GM23338 (cell line): Measurements from ENCODE around the gene P2RY8.

Source experiments
- CREB1 ChIP-seq: fragments of 250-450 bp; sonication (Bioruptor Pico); IDR thresholded peaks from 2 replicates; pipeline ENCODE4 v1.5.0; 2020; ENCODE audit warnings: low read depth, mild to moderate bottlenecking, moderate library complexity
- EZH2 ChIP-seq: fragments of 200-600 bp; sonication (generic); IDR thresholded peaks from one replicate; pipeline ENCODE4 v1.8.0; 2017; ENCODE audit warnings: antibody characterized with exemption, mild to moderate bottlenecking, low read depth; ENCODE audit not compliant: unreplicated experiment
- JUNB ChIP-seq: IDR thresholded peaks from one replicate; pipeline ENCODE4 v1.6.1; 2016; ENCODE audit warnings: antibody characterized with exemption; ENCODE audit not compliant: unreplicated experiment
- POLR2AphosphoS5 ChIP-seq: IDR thresholded peaks from 2 replicates; pipeline ENCODE4 v1.6.1; 2016; ENCODE audit warnings: antibody characterized with exemption, low read depth
- TF ChIP-seq, protein P1 (sequence below), 2 experiments: fragments of 200-600 bp in 1 of 2; sonication (generic) in 1 of 2; conservative IDR thresholded peaks; 2 replicates each; pipeline versions ENCODE4 v1.5.1 to v1.6.1; 2016 to 2017; ENCODE audit warnings: antibody characterized with exemption in 2 of 2, low read depth in 2 of 2, mild to moderate bottlenecking in 2 of 2, moderate library complexity in 1 of 2
- TF ChIP-seq, protein P2 (sequence below): IDR thresholded peaks from one replicate; pipeline ENCODE4 v1.6.1; 2018; ENCODE audit warnings: antibody characterized with exemption; ENCODE audit not compliant: unreplicated experiment
- TF ChIP-seq, protein P3 (sequence below): IDR thresholded peaks from 2 replicates; pipeline ENCODE4 v1.6.1; 2016; ENCODE audit warnings: antibody characterized with exemption

DNA sequence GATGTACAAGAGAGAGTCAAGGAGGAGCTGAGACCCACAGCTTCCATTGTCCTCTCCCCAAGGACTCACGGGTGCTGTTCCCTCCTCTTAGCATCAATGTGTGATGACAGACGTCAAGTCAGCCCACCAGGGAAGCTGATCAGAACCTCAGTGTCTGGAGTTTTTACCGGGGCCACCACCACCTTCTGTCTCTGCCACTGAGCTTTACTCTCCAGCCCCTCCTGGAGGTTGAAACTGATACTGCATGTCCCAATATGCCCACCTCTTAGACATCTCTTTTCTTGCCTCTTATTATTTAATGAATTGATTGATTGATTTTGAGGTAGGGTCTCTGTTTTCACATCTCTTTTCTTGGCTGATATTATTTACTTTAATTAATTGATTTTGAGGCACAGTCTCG, 44.1 kb upstream of the P2RY8 start:
- TF ChIP-seq POLR2AphosphoS5 (no peak), EZH2 (no peak), JUNB (no peak), CREB1 (CRISPR knock-in tag) (no peak)
- TF ChIP-seq, protein P1, sequence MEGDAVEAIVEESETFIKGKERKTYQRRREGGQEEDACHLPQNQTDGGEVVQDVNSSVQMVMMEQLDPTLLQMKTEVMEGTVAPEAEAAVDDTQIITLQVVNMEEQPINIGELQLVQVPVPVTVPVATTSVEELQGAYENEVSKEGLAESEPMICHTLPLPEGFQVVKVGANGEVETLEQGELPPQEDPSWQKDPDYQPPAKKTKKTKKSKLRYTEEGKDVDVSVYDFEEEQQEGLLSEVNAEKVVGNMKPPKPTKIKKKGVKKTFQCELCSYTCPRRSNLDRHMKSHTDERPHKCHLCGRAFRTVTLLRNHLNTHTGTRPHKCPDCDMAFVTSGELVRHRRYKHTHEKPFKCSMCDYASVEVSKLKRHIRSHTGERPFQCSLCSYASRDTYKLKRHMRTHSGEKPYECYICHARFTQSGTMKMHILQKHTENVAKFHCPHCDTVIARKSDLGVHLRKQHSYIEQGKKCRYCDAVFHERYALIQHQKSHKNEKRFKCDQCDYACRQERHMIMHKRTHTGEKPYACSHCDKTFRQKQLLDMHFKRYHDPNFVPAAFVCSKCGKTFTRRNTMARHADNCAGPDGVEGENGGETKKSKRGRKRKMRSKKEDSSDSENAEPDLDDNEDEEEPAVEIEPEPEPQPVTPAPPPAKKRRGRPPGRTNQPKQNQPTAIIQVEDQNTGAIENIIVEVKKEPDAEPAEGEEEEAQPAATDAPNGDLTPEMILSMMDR (conservative IDR thresholded peaks at IDR 0.05; ENCODE audit: low read depth in 2 of 2) = peak; percentile 80 to 83
- TF ChIP-seq, protein P2, sequence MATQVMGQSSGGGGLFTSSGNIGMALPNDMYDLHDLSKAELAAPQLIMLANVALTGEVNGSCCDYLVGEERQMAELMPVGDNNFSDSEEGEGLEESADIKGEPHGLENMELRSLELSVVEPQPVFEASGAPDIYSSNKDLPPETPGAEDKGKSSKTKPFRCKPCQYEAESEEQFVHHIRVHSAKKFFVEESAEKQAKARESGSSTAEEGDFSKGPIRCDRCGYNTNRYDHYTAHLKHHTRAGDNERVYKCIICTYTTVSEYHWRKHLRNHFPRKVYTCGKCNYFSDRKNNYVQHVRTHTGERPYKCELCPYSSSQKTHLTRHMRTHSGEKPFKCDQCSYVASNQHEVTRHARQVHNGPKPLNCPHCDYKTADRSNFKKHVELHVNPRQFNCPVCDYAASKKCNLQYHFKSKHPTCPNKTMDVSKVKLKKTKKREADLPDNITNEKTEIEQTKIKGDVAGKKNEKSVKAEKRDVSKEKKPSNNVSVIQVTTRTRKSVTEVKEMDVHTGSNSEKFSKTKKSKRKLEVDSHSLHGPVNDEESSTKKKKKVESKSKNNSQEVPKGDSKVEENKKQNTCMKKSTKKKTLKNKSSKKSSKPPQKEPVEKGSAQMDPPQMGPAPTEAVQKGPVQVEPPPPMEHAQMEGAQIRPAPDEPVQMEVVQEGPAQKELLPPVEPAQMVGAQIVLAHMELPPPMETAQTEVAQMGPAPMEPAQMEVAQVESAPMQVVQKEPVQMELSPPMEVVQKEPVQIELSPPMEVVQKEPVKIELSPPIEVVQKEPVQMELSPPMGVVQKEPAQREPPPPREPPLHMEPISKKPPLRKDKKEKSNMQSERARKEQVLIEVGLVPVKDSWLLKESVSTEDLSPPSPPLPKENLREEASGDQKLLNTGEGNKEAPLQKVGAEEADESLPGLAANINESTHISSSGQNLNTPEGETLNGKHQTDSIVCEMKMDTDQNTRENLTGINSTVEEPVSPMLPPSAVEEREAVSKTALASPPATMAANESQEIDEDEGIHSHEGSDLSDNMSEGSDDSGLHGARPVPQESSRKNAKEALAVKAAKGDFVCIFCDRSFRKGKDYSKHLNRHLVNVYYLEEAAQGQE = no peak
- TF ChIP-seq, protein P3, sequence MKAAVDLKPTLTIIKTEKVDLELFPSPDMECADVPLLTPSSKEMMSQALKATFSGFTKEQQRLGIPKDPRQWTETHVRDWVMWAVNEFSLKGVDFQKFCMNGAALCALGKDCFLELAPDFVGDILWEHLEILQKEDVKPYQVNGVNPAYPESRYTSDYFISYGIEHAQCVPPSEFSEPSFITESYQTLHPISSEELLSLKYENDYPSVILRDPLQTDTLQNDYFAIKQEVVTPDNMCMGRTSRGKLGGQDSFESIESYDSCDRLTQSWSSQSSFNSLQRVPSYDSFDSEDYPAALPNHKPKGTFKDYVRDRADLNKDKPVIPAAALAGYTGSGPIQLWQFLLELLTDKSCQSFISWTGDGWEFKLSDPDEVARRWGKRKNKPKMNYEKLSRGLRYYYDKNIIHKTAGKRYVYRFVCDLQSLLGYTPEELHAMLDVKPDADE = no peak
